Mesothelial cell of epicardium (in vitro differentiated cells): ENCODE results near the gene TBCD. TPM values are rescaled to one million over a fixed set of nuclear protein-coding genes. Genes with fewer than 3 reads are reported as not detected.

Experiments
- DNase-seq, 2 experiments: peaks; one replicate each; pipeline ENCODE4 v3.0.0; 2021; ENCODE audit warnings: low spot score in 2 of 2; ENCODE audit not compliant: unreplicated experiment in 2 of 2
- H3K27ac Mint-ChIP-seq: 2 replicates; pipeline ENCODE4 v1.8.0; 2021; ENCODE audit warnings: mixed read lengths
- H3K27me3 Mint-ChIP-seq: 2 replicates; pipeline ENCODE4 v1.8.0; 2021; ENCODE audit warnings: low read depth, mixed read lengths
- H3K36me3 Mint-ChIP-seq: 2 replicates; pipeline ENCODE4 v1.8.0; 2021; ENCODE audit warnings: mixed read lengths
- H3K4me1 Mint-ChIP-seq: 2 replicates; pipeline ENCODE4 v1.8.0; 2021; ENCODE audit warnings: mixed read lengths
- H3K4me3 Mint-ChIP-seq: 2 replicates; pipeline ENCODE4 v1.8.0; 2021; ENCODE audit warnings: mild to moderate bottlenecking, moderate library complexity, mixed read lengths
- H3K9me3 Mint-ChIP-seq: 2 replicates; pipeline ENCODE4 v1.8.0; 2021; ENCODE audit warnings: mixed read lengths
- CTCF ChIP-seq: fragments of 200-600 bp; sonication (generic); IDR thresholded peaks from one replicate; pipeline ENCODE4 v1.5.0; 2021; ENCODE audit warnings: antibody characterized with exemption; ENCODE audit not compliant: unreplicated experiment
- total RNA-seq: library from RNA; stranded (reverse); gene quantifications from 3 replicates; pipeline ENCODE4 v1.2.1, GENCODE V29; 2021

TBCD gene
- total RNA-seq, 1 donor from 2014 or later: 117 TPM

GRCh38 chr17:82846061-82846691 is 94.3 kb downstream of the TBCD start:
- no peak for TF ChIP-seq CTCF
- Mint-ChIP-seq H3K4me3 (no peak overlapping the region), H3K36me3 (peaks cover 6% of the 10 kb centered on the region), H3K9me3 (no peaks in the 10 kb centered on the region), H3K4me1 (peaks cover 17% of the 10 kb centered on the region), H3K27me3 (no peaks in the 10 kb centered on the region), H3K27ac (no peak overlapping the region)
- no peak for DNase-seq

- Mint-ChIP-seq H3K4me1 (peaks cover 14% of the 10 kb centered on the region), H3K27ac (no peak overlapping the region), H3K4me3 (no peak overlapping the region), H3K36me3 (peaks cover 6% of the 10 kb centered on the region), H3K9me3 (no peaks in the 10 kb centered on the region), H3K27me3 (no peaks in the 10 kb centered on the region)
- no peak for TF ChIP-seq CTCF
- DNase-seq: no peak
Observed at GRCh38 chr17:82848022-82848592, 96.2 kb downstream of the TBCD start.

- no peak for TF ChIP-seq CTCF
- H3K36me3 Mint-ChIP-seq: peaks cover 7% of the 10 kb centered on the region
- no peaks in the 10 kb centered on the region for H3K27me3 Mint-ChIP-seq
- no peak overlapping the region for H3K27ac Mint-ChIP-seq
- H3K9me3 Mint-ChIP-seq: no peaks in the 10 kb centered on the region
- no peak for DNase-seq
- peaks cover 9% of the 10 kb centered on the region for H3K4me1 Mint-ChIP-seq
- H3K4me3 Mint-ChIP-seq: no peak overlapping the region
Observed at GRCh38 chr17:82849076-82849945, 97.4 kb downstream of the TBCD start.

GRCh38 chr17:82851381-82851780 is 99.5 kb downstream of the TBCD start:
- Mint-ChIP-seq H3K4me1 (peaks cover 3% of the 10 kb centered on the region), H3K36me3 (peaks cover 12% of the 10 kb centered on the region), H3K27me3 (no peaks in the 10 kb centered on the region), H3K4me3 (no peak overlapping the region), H3K9me3 (no peaks in the 10 kb centered on the region), H3K27ac (peak overlapping the region; percentile 9)
- DNase-seq: no peak
- no peak for TF ChIP-seq CTCF

- no peak for TF ChIP-seq CTCF
- Mint-ChIP-seq H3K4me1 (peaks cover 17% of the 10 kb centered on the region), H3K4me3 (no peak overlapping the region), H3K27me3 (no peaks in the 10 kb centered on the region), H3K27ac (no peak overlapping the region), H3K9me3 (peaks cover 4% of the 10 kb centered on the region), H3K36me3 (peaks cover 12% of the 10 kb centered on the region)
- DNase-seq: no peak
Observed at GRCh38 chr17:82854226-82854625, 102.4 kb downstream of the TBCD start.
